ENCODE results near the gene ROBO4.

The ROBO4 gene

DNA sequence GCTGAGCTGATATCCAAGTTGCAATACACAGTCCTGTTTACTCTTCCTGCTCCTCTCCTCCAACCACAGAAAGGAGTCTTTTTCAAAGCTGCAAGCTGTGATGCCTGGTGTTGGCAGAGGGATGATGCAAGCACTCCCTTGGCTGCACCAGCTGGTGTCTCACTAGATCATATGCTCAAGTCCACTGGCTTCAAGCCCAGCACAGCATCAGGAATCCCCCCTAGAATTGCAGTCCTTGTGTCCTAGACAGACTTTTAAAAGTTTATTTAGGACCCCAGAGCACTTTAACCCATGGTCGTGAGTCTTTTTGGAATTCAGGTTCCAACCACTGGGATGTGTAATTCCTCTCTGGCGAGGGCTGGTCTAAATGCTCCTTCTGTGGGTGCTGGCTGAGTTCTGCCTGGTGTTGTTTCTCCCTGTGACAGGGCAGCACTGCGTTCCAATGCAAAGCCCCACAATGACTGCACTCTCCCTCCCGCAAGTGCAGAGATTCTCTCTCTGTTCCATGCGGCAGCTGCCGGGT lies 19.5 kb upstream of the ROBO4 start:
- DNase-seq, result no peak

DNA sequence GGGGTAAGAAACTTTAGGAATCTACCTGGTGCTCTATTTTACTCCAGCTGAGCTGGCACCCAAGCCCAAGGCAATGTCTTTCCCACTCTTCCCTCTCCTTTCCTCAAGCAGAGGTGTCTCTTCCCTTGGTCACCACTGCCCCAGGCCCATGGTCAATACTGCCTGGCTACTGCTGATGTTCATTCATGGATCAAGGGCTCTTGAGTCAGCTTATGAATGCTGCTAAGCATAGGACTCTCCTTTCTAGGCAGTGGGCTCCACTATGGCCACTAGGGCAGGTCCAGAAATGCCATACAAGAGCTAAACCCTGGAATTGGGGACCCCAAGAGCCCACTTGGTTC lies 18.7 kb upstream of the ROBO4 start:
- DNase-seq, result no peak

DNA sequence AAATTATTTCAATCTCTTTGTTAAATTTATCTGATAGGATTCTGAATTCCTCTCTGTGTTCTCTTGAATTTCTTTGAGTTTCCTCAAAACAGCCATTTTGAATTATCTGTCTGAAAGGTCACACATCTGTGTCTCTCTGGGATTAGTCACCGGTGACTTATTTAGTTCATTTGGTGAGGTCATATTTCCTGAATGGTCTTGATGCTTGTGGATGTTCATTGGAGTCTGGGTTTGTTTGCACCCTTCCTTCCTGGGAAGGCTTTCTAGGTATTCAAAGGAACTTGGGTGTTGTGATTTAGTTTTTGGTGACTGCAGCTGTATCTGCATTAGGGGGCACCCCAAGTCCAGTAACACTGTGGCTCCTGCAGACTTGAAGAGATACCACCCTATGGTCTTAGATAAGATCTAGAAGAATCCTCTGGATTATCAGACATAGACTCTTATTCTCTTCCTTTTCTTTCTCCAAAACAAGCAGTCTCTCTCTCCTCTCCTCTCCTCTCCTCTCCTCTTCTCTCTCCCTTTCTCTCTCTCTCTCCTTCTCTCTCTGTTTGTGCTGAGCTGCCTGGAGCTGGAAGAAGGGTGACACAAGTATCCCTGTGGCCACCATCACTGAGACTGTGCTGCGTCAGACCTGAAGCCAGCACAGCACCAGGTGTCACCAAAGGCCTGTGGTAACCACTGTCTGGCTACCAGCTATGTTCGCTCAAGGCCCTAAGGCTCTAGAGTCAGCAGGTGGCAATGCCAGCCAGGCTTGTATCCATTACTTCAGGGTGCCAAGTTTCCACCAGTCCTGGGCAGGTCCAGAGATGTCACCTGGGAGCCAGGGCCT lies 18.1 kb upstream of the ROBO4 start:
- DNase-seq, result no peak

DNA sequence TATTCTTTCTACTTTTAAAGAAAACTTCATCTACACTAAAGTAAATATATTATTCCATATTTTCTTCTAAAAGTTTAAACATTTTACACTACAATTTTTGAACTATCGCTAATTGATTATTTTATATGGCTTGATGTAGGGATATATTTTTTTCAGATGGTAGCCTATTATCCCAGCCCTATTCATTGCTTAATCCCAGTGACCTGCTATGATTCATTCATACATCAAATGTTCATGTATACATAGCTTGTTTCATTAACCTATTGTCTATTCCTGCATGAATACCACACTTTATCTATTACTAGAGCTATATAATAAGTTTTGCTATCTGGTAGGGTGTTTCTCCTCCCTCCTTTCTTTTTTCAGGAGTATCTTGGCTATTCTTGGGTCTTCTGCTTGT lies 5.0 kb upstream of the ROBO4 start:
- no peak for DNase-seq

DNA sequence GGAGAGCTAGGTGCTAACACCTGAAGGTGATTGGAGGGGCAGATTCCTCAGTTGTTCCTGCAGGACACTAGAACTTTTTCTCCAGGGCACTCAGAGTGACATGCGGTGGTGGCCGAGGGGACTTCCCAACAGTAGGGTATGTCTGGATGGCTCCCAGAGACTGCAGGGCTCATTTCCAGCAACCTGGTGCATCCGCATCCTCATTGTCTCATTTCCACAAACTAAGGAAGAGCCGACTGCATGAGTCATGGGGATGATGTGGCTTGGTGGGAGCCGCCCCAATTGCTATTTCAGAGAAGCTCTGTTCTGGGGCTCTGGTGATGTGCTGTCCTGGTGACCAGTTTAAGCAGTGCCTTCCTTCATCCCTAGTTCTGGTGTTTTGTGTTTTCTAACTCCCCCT lies 2.8 kb upstream of the ROBO4 start:
- DNase-seq, result no peak

DNA sequence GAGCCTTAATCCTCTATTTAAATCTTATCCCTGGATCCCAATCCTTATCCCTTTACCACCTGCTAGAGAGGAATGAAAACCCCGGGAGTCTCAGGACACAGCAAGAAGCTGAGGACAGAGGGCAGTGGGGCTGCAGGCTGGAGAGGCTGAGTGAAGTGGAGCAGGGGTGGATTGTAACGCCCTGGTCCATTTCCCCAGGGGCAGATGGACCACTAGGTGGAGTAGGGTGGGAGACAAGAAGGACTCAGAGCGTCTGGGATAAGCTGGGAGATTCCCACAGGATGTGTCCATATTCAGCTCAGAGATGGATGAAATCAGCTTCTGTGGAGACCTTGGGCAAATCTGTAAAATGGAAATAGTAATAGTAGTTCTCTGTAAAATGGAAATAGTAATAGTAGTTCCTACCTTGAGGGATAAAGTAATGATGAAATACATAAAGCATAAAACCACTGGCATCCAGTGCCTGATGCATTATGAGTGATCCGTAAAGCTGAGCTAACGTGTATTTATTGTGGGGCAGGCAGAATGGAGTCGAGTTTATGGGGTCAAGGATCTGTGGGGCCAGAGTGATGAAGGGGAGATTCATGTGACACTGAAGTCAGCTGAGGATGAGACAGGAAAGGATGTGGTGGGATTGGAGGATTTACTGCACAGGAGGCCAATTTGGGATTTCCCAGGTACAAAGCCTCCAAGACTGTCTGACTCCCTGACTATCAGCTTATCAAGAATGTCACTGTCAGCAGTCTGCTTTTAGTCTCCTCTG lies 1.9 kb upstream of the ROBO4 start:
- DNase-seq, result no peak

DNA sequence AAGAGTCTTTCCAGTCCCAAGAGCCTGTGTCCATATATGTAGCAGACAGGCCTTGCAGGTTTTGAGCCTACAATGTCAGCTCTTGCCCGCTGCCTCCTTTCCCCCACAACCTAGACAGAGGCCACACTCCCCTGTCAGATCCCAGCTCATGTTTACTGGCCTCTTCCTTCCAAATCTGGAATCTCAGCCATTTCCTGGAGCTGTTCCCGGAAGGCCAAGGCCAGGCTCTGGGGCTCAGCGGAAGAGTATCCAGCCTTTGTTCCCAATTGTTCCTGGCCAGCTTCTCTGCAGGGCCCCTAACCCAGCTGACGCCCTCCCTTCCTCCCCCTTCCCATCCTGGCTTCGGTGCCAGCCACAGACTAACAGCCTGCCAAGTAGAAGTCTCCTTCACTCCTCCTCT lies 1.0 kb upstream of the ROBO4 start:
- DNase-seq, result no peak

DNA sequence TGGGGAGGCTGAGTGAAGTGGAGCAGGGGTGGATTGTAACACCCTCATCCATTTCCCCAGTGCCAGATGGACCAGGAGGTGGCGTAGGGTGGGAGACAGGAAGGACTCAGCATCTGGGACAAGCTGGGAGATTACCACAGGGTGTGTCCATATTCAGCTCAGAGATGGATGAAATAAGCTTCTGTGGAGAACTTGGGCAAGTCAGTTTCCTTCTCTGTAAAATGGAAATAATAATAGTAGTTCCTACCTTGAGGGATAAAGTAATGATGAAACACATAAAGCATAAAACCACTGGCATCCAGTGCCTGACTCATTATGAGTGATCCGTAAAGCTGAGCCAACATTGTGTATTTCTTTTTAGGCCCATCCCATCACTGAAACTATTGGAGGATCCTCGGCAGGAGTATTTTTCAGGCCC lies 607 bp upstream of the ROBO4 start:
- DNase-seq, result no peak

DNA sequence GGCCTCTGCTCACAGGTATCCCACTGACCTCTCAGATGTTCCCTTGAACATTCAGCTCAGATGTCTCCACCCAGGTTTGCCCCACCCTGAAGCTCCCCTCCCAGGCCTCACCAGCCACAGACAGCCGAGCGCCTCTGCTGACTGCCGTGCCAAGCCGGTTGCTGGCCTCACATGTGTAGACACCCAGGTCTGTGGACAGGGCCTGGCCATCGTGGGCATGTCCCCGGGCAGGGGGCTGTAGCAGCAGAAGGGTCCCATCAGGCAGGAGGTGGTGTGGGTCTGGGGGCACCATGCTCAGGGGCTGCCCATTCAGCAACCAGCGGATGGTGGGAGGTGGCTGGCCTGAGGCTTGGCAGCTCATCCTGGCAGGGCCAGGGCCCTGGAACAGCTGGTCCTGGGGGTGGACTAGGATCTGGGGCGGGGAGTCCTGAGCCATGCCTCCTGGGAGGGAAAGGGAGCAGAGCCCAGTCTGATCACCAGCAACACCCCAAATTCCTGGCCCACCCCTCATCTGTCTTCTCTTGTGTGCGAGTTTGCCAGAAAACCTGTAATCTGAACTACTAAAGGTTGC lies 759 bp downstream of the ROBO4 start:
- no peak for DNase-seq

DNA sequence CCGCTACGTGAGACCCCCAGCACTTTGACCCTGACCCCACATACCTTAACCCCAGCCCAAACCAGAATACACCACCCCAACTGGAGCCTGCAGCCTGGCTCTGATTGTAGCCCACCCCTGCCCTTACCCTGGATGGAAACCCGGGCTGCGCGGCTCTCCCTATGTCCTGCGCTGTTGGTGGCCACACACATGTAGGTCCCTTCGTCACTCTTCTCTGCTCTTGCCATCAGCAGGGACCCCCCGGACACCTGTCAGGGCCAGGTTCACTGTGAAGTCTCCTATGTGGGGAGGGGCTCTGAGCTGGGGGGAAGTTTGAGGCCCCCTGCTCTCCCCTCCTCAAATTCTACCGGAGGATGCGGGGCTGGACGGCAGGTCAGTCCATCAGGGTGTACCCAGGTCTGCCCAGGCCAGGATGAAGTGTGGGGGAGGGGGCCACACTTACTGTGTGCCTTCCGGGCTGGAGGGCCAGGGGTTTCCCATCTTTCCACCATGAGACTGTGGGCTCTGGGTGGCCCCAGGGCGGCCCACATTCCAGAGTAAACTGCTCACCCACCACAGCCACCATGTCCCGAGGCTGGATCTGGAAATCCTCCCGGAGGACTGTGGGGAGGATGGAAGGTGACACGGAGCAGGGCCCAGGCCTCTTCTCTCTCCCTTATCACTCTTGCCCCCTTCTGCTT lies 1.5 kb downstream of the ROBO4 start:
- no peak for DNase-seq

DNA sequence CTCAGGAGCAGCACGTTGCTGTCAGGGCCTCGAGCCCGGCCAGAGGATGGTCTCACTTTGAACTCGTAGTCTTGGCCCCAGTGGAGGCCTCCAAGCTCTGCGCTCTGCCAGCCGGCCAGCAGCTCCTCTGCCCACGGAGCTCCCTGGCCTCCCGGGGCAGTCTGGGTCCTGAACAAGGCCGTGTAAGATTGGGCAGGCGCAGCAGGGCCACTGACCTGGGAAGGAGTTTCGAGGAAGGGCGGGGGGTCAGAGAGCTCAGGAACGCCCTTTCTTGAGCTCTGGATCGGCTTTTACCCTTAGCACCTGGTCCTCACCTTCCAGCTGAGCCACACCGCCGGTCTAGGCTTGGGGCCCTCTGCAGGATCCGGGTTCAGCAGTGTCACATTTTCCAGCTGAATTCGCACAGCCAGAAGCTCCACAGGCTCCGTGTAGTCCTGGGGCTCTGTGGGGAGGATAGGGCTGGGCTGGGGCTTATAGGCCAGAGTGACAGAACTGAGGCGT lies 2.1 kb downstream of the ROBO4 start:
- no peak for DNase-seq

DNA sequence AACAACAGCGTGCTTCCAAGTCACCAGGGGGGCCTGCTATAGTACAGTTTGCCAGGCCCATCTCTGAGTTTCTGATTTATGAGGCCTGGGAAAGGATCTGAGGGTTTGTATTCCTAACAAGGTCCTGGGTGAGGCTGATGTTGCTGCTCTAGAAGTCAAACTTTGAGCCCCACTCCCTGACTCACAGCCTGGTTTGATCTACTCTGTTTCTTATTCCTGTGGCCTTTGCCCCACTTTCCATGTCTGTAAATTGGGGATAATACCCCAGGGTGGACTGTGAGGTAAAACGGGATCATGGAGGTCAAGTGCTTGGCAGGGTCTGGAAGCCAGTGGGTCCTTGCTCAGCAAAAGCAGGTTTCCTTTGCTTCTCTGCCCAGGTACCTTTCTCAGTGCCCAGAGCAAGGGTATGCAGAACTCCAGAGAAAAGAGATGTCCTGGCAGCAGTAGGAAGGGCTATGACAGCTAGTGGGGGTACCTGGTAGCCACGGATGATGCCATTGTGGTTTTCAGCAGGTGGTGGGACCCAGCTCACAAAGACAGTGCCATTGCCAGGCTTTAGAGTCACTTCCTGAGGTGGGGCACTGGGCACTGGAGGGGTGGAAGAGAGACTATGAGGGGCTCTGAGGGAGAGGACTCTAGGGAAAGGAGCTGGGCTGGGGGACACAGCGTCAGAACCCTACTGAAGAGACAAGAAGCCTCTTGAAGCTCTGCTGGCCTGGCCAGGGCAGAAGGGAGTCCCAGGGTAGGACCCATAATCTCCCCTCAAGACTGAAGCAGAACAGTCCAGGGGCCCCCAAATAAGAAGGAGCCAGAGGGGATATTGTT lies 2.8 kb downstream of the ROBO4 start:
- DNase-seq, result no peak

DNA sequence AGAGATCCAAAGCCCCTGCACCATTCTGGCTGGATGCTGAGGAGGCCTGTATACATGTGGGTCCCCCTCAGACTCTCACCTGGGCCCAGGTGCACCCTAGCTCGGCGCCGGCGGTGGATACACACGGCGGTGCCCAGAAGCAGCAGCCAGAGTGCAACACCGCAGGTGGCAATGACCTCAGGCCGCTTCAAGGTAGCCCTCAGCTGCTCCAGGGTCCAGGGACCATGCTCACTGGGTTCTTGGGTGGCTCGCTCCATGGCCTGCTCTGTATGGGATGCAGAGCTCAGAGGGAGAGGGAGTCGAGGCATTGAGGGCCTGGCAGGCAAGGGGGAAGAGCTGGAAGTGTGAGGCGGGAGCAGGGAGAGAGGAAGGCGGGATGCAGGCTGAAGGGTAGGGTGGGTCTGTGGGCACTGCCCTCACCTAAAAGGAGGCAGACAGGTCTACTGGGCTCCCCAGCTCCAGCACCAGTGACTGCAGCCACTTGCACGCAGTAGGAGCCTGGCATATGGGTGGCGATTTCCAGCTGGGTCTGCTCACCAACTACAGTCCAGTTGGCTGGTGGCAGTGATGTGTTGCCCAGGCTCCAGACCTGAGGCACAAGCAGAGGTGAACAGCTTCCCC lies 3.8 kb downstream of the ROBO4 start:
- no peak for DNase-seq

DNA sequence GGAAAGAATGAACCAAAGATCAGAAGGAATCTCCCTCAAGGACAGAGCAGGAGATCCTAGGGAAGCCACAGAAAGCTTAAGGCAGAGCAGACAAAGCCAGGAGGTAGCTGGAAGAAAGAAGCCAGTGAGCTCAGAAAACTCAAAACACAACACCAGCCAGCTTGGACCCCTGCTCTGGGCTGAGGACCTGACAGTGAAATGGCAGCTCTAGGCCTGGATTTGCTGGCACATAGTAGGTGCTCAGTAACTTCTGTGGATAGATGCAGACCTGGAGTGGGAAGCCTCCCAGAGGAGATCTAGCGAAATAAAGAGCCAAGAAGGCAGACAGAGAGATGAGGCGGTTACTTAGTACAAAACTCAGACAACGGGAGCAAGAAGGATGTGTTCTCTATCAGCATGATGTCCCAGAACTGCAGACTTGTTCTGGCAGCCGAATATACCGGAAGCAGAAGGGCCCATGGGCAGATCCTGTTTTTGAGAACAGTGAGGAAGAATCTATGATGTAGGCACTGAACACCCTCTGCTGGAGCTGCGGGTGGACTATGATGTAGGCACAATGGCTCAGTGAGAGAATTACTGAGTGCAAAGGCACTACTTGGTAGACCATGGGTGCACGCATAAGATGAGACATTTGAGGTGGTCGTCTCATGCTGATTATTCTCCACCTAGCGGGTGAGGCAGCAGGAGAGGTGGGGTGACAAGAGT lies 4.8 kb downstream of the ROBO4 start:
- no peak for DNase-seq

DNA sequence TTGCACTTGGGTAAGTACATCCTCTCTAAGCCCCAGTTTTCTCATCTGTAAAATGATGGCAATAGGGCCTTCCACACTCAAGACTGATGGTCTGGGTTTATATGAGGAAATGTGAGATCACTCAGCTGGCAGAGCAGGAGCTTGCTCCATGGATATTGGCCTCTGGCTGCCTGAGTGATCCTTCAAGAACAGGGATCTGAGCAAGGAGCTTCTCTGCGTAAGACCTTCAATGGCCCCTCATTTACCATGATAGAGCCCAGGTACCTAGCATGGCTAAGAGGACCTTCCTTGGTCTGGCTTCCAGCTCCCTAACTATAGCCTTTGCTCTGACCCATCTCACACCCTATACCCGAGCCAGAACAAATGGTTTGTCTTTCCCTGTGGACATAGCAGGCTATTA lies 5.5 kb downstream of the ROBO4 start:
- no peak for DNase-seq

DNA sequence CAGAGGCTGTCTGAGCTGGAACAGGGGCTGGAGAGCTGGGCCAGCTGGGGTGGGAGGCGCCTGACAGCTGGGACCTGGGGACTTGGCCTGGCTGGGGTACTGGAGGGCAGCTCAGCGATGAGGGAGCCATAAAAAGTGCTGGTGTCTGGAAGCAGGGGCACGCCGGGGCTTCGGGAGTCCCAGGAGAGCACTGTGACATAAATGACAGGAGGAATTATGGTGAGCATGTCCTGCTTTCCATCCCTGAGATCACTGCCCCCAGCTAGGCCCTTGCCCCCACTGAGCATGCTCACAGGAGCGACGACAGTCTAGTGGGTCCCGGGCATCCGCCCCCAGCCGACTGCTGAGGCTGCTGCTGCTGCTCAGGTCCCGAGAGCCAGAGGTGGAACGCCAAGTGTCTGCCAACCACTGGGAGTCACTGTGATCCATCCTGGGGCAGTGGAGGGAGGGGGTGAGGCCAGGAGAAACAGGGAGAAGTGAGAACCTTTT lies 6.2 kb downstream of the ROBO4 start:
- DNase-seq, result no peak

DNA sequence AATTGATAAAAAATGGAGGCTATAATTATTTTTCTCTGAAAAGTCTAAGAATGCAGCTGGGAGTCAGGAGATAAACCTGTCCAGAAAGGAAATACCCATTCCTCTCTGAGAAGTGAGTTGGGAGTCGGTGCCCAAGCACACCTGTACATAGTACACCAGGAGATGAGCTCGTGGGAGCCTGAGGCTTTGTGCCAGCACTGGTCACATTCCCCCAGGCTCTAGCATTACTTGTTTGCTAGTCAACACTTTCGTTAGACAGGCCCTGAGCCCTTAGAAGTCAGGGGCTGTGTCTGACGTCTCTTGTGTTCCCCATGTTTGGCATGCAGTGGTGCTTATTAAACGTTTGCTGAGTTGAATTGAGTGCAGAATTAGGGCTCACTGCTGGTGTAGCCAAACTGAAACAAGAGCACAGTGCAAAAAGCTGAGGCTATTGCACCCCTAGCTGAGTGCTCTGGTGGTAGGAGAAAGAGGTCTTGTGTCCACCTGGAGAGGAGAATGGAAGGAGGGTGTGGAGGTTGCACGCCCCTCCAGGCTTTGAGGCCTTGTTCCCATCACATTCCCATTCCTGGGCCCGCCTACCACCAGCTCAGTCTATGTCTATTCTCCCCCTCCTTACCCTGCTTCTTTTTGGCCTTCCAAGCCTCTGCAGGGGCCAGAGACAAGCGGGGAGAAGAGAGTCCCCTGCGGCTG lies 6.8 kb downstream of the ROBO4 start:
- DNase-seq, result no peak

DNA sequence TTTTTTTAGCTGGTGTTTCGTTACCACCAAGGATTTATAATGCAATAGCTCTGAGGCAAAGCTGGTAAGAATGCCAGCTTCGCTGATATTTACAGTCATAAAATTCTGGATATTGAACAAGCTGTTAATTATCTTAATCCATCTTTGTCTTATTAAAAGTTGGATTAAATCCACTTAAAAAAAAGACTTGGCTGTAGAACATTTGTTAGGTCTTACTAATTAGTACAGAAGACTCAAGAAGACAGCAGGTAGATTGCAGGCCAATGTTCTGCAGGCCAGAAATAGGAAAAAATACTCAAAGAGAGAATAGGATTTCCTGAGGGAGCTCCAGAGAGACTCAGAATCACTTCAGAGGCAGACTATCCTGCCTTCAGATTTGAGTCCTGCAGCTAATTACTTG lies 7.5 kb downstream of the ROBO4 start:
- no peak for DNase-seq

DNA sequence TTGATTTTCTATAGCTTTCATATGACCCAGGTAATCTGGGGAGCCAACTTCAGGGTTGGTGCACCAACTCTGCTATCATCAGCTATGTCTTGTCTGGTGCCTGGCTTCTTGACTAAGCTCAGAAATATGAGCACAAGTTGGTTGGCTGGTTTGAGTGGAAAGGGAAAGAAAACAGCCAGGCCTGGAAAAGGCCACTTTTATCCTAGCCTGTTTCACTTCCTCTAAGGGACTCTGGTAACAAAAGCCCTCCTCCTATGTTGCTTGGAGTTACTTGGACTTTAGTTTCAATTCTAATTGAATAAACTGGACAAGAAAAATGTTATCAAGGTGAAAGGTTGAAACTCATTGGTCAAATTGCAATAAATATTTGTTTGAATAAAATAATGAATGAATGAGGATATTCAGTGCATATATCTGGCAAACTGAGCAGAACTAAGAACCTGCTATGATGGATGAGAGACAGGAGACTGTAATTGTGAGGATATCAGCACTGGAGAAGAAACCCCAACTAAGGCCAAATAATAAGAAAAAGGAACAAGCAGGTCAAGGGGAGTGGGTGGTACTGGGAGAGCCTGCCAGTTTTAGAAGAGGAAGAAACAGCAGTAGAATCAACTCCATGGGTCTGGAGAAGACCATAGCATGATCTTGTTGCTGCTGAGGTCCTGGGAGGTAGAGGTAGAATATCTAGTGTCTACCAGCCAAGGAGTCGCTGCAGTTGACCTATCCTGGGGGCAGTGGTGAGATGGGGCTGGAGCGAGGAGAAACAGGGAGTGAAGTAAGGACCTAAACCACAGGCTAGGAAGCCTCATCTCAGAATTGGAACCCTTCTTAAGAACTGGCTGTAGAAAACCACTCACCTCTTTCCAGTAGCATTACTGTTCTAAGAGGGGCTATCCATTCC lies 8.2 kb downstream of the ROBO4 start:
- no peak for DNase-seq
